GM12891 (cell line): Measurements from ENCODE around the gene SRGAP1.

Source experiments
- DNase-seq: peaks from one replicate; pipeline ENCODE4 v3.0.0; 2011; ENCODE audit warnings: low spot score; ENCODE audit not compliant: insufficient read length
- FAIRE-seq: peaks from 2 replicates; lab custom pipeline; 2011; peaks lifted over from hg19 to GRCh38; lab: Jason Lieb, UNC
- PAX5 ChIP-seq: IDR thresholded peaks from 2 replicates; pipeline ENCODE4 v1.6.1; 2011; ENCODE audit warnings: low read length, moderate library complexity, mild to moderate bottlenecking; ENCODE audit not compliant: insufficient read depth, severe bottlenecking
- POLR2A ChIP-seq: IDR thresholded peaks from 2 replicates; pipeline ENCODE4 v1.6.1; 2011; ENCODE audit warnings: low read depth, low read length, control low read depth
- POLR2AphosphoS5 ChIP-seq: IDR thresholded peaks from 2 replicates; pipeline ENCODE4 v1.6.1; 2011; ENCODE audit warnings: low read depth, low read length, control low read depth
- POU2F2 ChIP-seq: IDR thresholded peaks from 2 replicates; pipeline ENCODE4 v1.6.1; 2011; ENCODE audit warnings: low read depth, mild to moderate bottlenecking, control low read depth, low read length, moderate library complexity
- SPI1 ChIP-seq: IDR thresholded peaks from 2 replicates; pipeline ENCODE4 v1.6.1; 2011; ENCODE audit warnings: low read depth, low read length, control low read depth
- TAF1 ChIP-seq: IDR thresholded peaks from 2 replicates; pipeline ENCODE4 v1.6.1; 2011; ENCODE audit warnings: low read depth, low read length, control low read depth

SRGAP1 gene

GRCh38 chr12:63965936-63966605, 121.6 kb downstream of the SRGAP1 start:
- FAIRE-seq, result no peak
- no peak for TF ChIP-seq TAF1
- TF ChIP-seq POLR2A, result no peak
- no peak for DNase-seq

- no peak for TF ChIP-seq POLR2AphosphoS5
- TF ChIP-seq POU2F2, result no peak
- no peak for TF ChIP-seq SPI1
- TF ChIP-seq TAF1, result no peak
- no peak for TF ChIP-seq POLR2A
- TF ChIP-seq PAX5, result no peak
- no peak for DNase-seq
- FAIRE-seq, result no peak
Observed at GRCh38 chr12:63966606-63966975, 122.1 kb downstream of the SRGAP1 start.

- FAIRE-seq (no peak), DNase-seq (no peak)
Observed at GRCh38 chr12:63967358-63968145, 123.1 kb downstream of the SRGAP1 start.

GRCh38 chr12:63968673-63969072, 124.2 kb downstream of the SRGAP1 start:
- TF ChIP-seq PAX5 (no peak), TAF1 (no peak), POLR2AphosphoS5 (no peak), POLR2A (no peak), POU2F2 (no peak), SPI1 (no peak)
- no peak for DNase-seq
- FAIRE-seq, result no peak

More at GRCh38 chr12:63967358-63968145, 123.1 kb downstream of the SRGAP1 start:
- TF ChIP-seq POU2F2 (no peak), POLR2A (no peak), SPI1 (no peak), POLR2AphosphoS5 (no peak), TAF1 (no peak), PAX5 (no peak)

GRCh38 chr12:63976902-63977395, 132.4 kb downstream of the SRGAP1 start:
- no peak for TF ChIP-seq SPI1
- FAIRE-seq, result no peak
- DNase-seq, result no peak

- TF ChIP-seq SPI1, result no peak
- no peak for TF ChIP-seq POLR2AphosphoS5
- TF ChIP-seq POLR2A, result no peak
- no peak for TF ChIP-seq PAX5
- TF ChIP-seq TAF1, result no peak
- TF ChIP-seq POU2F2, result no peak
- FAIRE-seq (no peak), DNase-seq (no peak)
Observed at GRCh38 chr12:63977441-63977840, 132.9 kb downstream of the SRGAP1 start.

- FAIRE-seq (no peak), DNase-seq (no peak)
- TF ChIP-seq POLR2A, result no peak
- TF ChIP-seq TAF1, result no peak
- TF ChIP-seq SPI1, result no peak
- TF ChIP-seq PAX5, result no peak
- no peak for TF ChIP-seq POLR2AphosphoS5
- TF ChIP-seq POU2F2, result no peak
Observed at GRCh38 chr12:63978519-63978918, 134.0 kb downstream of the SRGAP1 start.

GRCh38 chr12:63980211-63980610, 135.7 kb downstream of the SRGAP1 start:
- TF ChIP-seq PAX5 (no peak), TAF1 (no peak), POLR2A (no peak), SPI1 (no peak), POU2F2 (no peak), POLR2AphosphoS5 (no peak)
- no peak for FAIRE-seq
- DNase-seq, result no peak

- no peak for FAIRE-seq
- no peak for DNase-seq
- TF ChIP-seq POLR2A (no peak), TAF1 (no peak), POU2F2 (no peak), POLR2AphosphoS5 (no peak), PAX5 (no peak), SPI1 (no peak)
Observed at GRCh38 chr12:63981343-63981742, 136.8 kb downstream of the SRGAP1 start.
